ENCODE data around the gene FHOD3. TPM values are rescaled to one million over a fixed set of nuclear protein-coding genes. Genes with fewer than 3 reads are reported as not detected.

FHOD3 gene
- total RNA-seq, 1 donor: 13.0 TPM

- Histone ChIP-seq H2AFZ (ENCODE audit: low read length) (no peak overlapping the region), H3K4me3 (ENCODE audit: insufficient read depth, low read length) (no peak overlapping the region), H3K79me2 (ENCODE audit: insufficient read depth, low read length) (peaks cover 6% of the 10 kb centered on the region), H3K9me3 (ENCODE audit: low read depth, low read length) (no peaks in the 10 kb centered on the region), H3K4me1 (ENCODE audit: insufficient read depth, low read length) (peaks cover 24% of the 10 kb centered on the region), H3K27ac (ENCODE audit: low read depth, low read length) (no peak overlapping the region), H3K36me3 (ENCODE audit: insufficient read depth, low read length) (no peaks in the 10 kb centered on the region), H3K27me3 (ENCODE audit: insufficient read depth, low read length) (no peaks in the 10 kb centered on the region), H4K20me1 (ENCODE audit: insufficient read depth, low read length) (no peaks in the 10 kb centered on the region), H3K4me2 (ENCODE audit: insufficient read depth, low read length) (no peak overlapping the region)
- TF ChIP-seq, protein P1, sequence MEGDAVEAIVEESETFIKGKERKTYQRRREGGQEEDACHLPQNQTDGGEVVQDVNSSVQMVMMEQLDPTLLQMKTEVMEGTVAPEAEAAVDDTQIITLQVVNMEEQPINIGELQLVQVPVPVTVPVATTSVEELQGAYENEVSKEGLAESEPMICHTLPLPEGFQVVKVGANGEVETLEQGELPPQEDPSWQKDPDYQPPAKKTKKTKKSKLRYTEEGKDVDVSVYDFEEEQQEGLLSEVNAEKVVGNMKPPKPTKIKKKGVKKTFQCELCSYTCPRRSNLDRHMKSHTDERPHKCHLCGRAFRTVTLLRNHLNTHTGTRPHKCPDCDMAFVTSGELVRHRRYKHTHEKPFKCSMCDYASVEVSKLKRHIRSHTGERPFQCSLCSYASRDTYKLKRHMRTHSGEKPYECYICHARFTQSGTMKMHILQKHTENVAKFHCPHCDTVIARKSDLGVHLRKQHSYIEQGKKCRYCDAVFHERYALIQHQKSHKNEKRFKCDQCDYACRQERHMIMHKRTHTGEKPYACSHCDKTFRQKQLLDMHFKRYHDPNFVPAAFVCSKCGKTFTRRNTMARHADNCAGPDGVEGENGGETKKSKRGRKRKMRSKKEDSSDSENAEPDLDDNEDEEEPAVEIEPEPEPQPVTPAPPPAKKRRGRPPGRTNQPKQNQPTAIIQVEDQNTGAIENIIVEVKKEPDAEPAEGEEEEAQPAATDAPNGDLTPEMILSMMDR (IDR thresholded peaks at IDR 0.05; ENCODE audit: extremely low read depth, low read depth, low read length): no peak
- DNase-seq (ENCODE audit: insufficient read length, low spot score, missing footprints): no peak
These were observed 157.4 kb downstream of the FHOD3 start for GRCh38 chr18:36454848-36455458.

DNA sequence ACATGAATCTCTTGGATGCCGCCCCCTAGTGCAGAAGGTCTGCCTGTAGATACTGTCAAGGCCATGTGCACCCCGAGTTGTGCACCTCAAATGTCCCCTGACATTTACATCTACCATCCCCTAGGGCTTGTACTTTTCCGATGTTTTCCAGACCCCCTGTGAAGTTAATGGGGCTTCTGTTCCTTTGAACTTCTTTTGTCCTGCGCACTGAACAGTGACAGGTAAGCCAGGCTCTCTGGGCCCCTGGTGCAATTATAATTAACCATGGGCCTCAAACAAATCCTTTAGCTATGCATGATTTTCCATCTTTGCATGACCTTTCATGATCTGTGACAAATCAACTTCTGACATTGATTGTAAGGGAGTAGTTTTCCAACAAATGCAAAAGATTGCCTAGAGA, 158.4 kb downstream of the FHOD3 start:
- no peaks in the 10 kb centered on the region for H4K20me1 ChIP-seq (ENCODE audit: insufficient read depth, low read length)
- no peaks in the 10 kb centered on the region for H3K9me3 ChIP-seq (ENCODE audit: low read depth, low read length)
- no peaks in the 10 kb centered on the region for H3K27me3 ChIP-seq (ENCODE audit: insufficient read depth, low read length)
- no peak for DNase-seq (ENCODE audit: insufficient read length, low spot score, missing footprints)
- TF ChIP-seq, protein P1 (IDR thresholded peaks at IDR 0.05; ENCODE audit: extremely low read depth, low read depth, low read length): no peak
- H3K4me1 ChIP-seq (ENCODE audit: insufficient read depth, low read length): peaks cover 20% of the 10 kb centered on the region
- H3K79me2 ChIP-seq (ENCODE audit: insufficient read depth, low read length): peaks cover 6% of the 10 kb centered on the region
- no peaks in the 10 kb centered on the region for H3K36me3 ChIP-seq (ENCODE audit: insufficient read depth, low read length)
- no peak overlapping the region for H3K27ac ChIP-seq (ENCODE audit: low read depth, low read length)
- H3K4me3 ChIP-seq (ENCODE audit: insufficient read depth, low read length): no peak overlapping the region
- H3K4me2 ChIP-seq (ENCODE audit: insufficient read depth, low read length): no peak overlapping the region
- no peak overlapping the region for H2AFZ ChIP-seq (ENCODE audit: low read length)

GRCh38 chr18:36456622-36457021, 159.1 kb downstream of the FHOD3 start:
- Histone ChIP-seq H3K4me3 (ENCODE audit: insufficient read depth, low read length) (no peak overlapping the region), H3K27me3 (ENCODE audit: insufficient read depth, low read length) (no peaks in the 10 kb centered on the region), H4K20me1 (ENCODE audit: insufficient read depth, low read length) (no peaks in the 10 kb centered on the region), H3K79me2 (ENCODE audit: insufficient read depth, low read length) (peaks cover 6% of the 10 kb centered on the region), H3K36me3 (ENCODE audit: insufficient read depth, low read length) (no peaks in the 10 kb centered on the region), H3K27ac (ENCODE audit: low read depth, low read length) (no peak overlapping the region), H3K4me1 (ENCODE audit: insufficient read depth, low read length) (peaks cover 13% of the 10 kb centered on the region), H3K9me3 (ENCODE audit: low read depth, low read length) (no peaks in the 10 kb centered on the region), H2AFZ (ENCODE audit: low read length) (no peak overlapping the region), H3K4me2 (ENCODE audit: insufficient read depth, low read length) (no peak overlapping the region)
- DNase-seq (ENCODE audit: insufficient read length, low spot score, missing footprints): no peak
- TF ChIP-seq, protein P1 (IDR thresholded peaks at IDR 0.05; ENCODE audit: extremely low read depth, low read depth, low read length): no peak

GRCh38 chr18:36457683-36458082, 160.2 kb downstream of the FHOD3 start:
- no peaks in the 10 kb centered on the region for H3K27me3 ChIP-seq (ENCODE audit: insufficient read depth, low read length)
- H3K4me3 ChIP-seq (ENCODE audit: insufficient read depth, low read length): no peak overlapping the region
- H3K4me1 ChIP-seq (ENCODE audit: insufficient read depth, low read length): peaks cover 3% of the 10 kb centered on the region
- H3K79me2 ChIP-seq (ENCODE audit: insufficient read depth, low read length): peaks cover 6% of the 10 kb centered on the region
- H3K27ac ChIP-seq (ENCODE audit: low read depth, low read length): no peak overlapping the region
- no peaks in the 10 kb centered on the region for H3K9me3 ChIP-seq (ENCODE audit: low read depth, low read length)
- H2AFZ ChIP-seq (ENCODE audit: low read length): no peak overlapping the region
- no peak for DNase-seq (ENCODE audit: insufficient read length, low spot score, missing footprints)
- no peaks in the 10 kb centered on the region for H3K36me3 ChIP-seq (ENCODE audit: insufficient read depth, low read length)
- no peaks in the 10 kb centered on the region for H4K20me1 ChIP-seq (ENCODE audit: insufficient read depth, low read length)
- H3K4me2 ChIP-seq (ENCODE audit: insufficient read depth, low read length): no peak overlapping the region
- TF ChIP-seq, protein P1 (IDR thresholded peaks at IDR 0.05; ENCODE audit: extremely low read depth, low read depth, low read length): no peak
